GM18517 (cell line): ENCODE measurements around the gene GPX5.
"Not testable (repeated sequence)": the region's sequence is repeated elsewhere in the genome, so short reads cannot be mapped to it uniquely, and the experiment has no call there.

Experiments used
- ATAC-seq: cut with Tn5 transposase; IDR thresholded peaks from one replicate; pipeline ENCODE4 v1.9.1; 2021; ENCODE audit warnings: mild to moderate bottlenecking, moderate library complexity; ENCODE audit not compliant: unreplicated experiment

GPX5 gene

GRCh38 chr6:28512387-28512786 is 13.3 kb upstream of the GPX5 start:
- ATAC-seq = not testable (repeated sequence)

GRCh38 chr6:28515676-28516075 is 10.0 kb upstream of the GPX5 start, which contains the start of gene GPX6:
GPX6 (minus strand) TSS chr6:28515793; CDS start chr6:28515743, 50 bp downstream.
- no peak for ATAC-seq

DNA sequence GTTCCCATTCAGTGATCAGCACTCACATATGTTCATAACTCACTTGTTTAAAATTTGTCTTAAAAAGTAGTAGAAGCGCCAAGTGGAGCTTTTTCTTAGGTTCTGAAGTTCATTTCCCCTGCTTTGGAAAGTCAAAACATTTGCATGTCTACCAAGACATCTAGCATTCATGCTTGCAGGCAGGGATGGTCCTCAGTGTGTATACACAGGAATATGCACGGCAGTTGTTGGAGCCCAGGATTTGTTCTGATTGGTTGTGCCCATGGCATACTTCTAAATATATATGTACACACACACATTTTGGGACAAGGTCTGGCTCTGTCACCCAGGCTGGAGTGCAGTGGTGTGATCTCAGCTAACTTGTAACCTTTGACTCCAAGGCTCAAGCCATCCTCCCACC is 7.7 kb upstream of the GPX5 start:
- no peak for ATAC-seq

- ATAC-seq = no peak
These were observed 3.0 kb upstream of the GPX5 start for GRCh38 chr6:28522594-28523240.

DNA sequence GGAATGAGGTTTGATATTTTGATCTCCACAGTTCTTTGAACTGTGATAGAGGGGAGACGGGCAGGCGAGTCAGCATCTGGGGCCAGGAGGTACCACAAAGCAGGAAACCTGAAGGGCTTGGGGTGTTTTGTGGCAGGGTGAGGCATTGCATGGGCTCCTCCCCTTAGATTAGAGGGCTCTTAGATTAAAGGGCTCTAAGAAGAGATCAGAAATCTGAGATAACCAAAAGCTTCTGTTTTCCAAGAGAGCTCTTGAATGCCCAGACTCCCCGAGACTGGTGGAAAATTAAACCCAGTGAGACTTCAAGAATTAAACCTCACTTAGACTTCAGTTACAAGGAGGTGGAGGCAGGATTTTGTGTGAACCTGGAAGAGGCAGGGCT is 2.4 kb upstream of the GPX5 start:
- no peak for ATAC-seq

DNA sequence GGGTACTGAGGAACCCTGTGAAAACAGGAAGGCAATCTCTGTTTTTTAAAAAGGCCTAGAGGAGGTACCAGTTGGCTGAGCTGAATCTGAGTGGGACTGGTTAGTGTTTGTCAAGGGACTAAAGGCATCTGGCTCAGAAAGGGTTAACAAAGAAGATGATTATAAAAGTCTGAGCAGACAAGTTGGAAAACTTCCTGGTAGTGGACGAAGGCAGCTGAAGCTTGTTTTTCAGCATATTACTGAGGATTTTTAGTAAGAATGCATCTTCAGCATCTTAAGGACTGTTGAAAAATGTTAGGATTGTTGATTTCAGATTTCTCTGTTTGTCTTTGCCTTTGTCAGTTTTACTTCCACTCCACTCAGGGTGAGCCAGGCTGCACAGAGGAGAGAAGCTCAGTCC is 5.1 kb downstream of the GPX5 start:
- ATAC-seq = no peak

DNA sequence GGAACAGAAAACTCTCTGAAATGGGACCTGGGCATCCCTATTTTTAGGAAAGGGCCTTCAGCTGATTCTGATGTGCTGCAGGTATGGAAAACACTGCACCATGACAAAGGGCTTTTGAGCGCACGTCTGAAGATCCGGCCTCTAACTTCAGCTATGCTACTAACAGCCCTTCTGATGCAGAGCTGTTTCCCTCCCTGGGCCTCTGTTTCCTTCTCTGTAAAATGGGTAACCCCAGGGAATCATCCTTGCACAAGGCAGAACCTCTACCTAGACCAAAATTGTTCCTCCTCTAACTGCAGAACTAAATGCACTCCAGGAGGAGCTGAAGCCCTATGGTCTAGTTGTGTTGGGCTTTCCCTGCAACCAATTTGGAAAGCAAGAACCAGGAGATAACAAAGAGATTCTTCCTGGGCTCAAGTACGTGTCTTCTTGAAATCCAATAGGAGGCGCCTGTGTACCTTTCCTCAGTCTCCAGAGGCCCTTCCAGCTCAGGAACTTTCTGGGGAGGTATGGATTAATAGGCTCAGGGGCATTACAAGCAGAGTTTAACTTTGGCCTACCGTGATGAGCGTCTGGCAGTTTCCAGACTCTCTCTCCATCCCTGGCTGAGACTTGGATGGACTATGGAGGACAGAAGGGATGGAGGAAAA is 5.9 kb downstream of the GPX5 start:
- no peak for ATAC-seq

GRCh38 chr6:28534306-28534705 is 8.6 kb downstream of the GPX5 start:
- no peak for ATAC-seq

GRCh38 chr6:28534875-28535274 is 9.2 kb downstream of the GPX5 start:
- no peak for ATAC-seq

DNA sequence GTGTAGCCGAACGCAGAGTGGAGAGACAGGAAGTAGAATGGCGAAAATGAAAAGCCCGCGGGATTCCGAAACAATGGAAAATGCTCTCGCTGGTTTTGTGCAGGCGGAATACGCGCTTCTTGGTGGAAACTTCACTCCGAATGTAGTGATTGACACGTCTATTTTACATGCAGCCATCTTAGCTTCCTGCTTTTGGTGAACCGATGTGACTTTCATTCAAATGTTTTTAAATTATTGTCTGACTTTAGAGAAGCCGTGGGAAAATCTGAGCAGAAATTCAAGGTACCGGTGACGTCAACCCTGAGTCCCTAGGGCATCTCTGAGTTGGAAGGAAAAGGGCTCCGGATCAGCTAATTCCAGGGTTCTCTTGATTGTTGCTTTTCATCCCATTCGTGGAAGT is 11.4 kb downstream of the GPX5 start:
- ATAC-seq = no peak

DNA sequence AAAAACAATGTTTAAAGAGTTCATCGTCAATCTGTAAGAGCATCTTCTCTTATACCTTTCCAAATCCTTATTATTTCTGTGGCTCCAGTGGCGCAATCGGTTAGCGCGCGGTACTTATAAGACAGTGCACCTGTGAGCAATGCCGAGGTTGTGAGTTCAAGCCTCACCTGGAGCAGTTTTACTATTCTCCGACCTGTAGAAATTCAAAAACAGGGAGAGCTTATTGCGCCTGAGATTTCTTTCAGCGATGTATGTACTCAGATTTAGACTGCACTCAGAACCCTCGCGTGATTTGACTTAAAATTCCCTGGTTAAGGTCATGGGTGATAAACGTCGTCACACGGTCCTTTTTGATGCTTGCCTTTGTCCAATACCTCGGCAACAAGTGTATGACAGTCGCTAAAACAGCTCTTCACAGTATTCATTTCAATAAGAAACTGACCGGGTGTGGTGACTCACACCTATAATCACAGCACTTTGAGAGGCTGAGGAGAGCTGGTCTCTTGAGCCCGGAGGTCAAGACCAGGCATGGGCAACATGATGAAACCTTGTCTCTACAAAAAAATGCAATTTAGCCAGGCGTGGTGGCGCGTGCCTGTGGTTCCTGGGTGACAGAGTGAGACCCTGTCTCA is 11.9 kb downstream of the GPX5 start:
- no peak for ATAC-seq

DNA sequence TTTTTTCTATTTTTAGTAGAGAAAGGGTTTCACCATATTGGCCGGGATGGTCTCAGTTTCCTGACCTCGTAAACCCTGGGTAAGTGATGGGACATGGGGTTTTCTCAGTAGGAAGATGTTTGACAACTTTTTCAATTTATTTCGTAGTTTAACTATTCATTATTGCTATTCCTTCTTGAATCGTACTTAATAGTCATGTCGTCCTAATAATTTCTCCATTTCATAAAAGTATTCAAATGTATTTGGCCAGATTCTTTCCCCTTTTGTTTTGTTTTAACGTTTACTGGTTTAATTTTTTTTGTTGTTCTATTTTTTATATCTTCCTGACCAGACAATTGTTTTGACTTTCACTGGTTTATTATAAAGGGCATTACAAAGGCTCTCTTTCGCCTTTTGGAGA is 16.3 kb downstream of the GPX5 start:
- no peak for ATAC-seq

DNA sequence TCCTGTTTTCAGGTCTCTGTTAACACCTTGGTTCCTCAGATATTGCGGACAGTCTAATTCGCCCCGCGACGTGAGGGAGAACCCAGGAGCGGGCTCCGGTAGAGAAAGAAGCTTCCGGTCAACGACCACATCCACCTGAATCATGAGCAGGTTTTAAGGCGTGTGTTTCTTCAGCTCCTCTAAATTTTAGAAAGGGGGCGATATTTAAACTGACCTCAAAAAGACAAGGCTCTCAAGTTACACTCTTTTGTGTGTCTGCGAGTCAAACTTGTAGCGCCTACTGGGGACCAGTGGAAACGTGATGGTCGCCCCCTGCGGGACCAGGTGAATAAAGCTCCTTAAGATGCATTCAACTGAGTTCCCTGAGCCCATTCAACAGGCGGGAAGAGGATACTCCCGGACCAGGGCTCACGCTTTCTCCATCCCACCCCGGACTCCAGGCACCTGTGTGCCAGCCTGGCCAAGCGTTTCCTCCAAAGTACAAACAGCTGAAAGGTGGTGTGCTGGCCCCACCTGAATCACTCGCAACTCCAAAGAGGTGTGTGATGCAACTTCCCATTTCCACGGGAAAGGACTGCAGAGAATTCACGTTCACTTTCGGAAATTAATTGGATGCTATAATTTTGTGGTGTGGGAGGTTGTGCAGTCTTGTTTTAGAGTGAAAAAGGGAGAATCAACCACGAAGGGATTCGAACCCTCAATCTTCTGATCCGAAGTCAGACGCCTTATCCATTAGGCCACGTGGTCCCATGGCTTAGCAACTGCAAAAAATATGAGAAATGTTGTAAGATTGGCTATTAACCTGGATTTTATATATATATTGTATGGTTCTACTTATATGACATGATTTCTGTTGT is 17.0 kb downstream of the GPX5 start:
- no peak for ATAC-seq

GRCh38 chr6:28543651-28544610 is 18.2 kb downstream of the GPX5 start:
- no peak for ATAC-seq

- no peak for ATAC-seq
These were observed 20.3 kb downstream of the GPX5 start for GRCh38 chr6:28545955-28546354.

GRCh38 chr6:28547003-28547402 is 21.3 kb downstream of the GPX5 start:
- ATAC-seq = not testable (repeated sequence)

GRCh38 chr6:28551891-28552666 is 26.4 kb downstream of the GPX5 start:
- no peak for ATAC-seq

DNA sequence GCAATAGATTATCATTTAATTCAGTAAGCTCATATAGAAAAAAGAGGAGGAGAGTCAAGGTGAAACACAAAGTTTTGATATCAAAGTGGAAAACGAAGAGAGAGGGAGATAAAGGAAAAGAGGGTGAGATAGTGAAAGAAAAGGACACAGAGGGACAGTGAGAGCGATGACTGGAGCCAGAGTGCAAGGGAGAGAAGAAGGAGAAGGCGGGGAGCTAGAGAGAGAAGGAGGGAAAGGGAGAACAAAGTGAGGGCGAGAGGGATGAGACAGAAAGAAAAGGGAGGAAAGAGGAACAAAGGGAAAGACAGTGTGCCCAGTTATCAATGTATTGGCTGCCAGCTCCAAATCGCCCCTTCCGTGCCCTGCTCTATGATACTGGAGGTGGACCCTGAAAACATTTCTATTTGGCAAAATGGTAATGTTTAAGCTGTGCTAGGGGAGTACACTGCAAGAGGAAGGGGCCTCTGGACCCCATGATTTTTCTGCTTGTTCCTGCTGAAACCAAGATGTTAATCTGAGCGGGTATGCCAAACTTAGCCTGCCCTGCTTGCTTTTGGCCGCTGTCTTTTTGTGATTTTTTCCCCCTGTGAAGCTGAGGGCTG is 27.8 kb downstream of the GPX5 start:
- no peak for ATAC-seq
